Stimulated activated naive CD4-positive, alpha-beta T cell (primary cell): Measurements from ENCODE around the gene NLRP1.

ENCODE experiments used
- DNase-seq, 6 experiments: peaks; one replicate each; lab custom pipeline; 2025; lab: John Stamatoyannopoulos, UW

The NLRP1 gene

DNA sequence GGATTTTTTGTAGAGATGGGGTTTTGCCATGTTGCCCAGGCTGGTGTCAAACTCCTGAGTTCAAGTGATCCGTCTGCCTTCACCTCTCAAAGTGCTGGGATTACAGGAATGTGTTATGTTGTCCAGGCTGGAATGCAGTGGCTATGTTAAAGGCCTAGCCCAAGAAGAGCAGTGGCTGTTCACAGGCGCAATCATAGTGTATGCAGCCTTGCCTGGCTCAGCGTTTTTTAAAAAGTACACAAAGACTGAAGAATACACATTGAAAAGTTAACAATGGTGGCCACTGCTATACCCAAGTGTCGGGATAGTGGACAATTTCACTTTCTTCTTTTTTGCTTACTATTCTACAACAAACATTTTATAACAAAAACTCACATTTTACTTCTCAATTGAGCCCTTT is 105.3 kb downstream of the NLRP1 start:
- no peak for DNase-seq

DNA sequence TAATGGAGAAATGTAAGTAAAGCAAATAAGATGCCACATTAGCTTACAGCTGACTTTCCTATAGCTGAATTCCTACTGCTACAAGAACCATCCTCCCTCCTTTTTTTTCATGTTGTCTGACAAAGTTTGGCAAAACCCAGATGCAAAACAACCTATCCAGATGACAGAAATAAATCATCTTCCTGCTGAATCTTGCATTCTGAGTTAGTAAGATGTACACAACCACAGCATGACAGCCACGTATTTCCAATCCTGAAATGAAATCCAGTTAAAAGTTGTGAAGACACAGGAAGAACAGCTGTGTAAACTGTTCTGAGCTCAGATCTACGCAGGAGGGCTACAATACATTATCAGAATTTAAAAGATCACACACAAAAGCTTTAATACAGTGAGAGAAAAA is 110.4 kb downstream of the NLRP1 start:
- DNase-seq: no peak

DNA sequence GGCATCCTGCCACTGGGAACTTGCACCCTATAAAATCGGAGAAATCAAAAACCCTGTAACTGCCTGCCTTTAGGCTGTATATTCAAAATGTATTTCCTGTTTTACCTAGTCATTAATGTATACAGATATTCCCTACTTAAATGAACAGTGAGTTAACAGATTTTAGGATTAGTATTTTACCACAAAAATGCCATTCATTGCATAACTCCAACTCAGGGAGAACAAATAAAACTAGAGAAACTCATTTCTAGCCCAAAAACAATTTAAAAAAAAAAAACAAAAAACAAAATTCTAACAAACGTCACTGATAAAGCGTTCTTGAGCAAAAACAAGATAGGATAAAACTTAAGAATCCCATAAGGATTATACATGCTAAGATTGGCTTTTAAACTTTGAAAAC is 111.8 kb downstream of the NLRP1 start:
- no peak for DNase-seq

DNA sequence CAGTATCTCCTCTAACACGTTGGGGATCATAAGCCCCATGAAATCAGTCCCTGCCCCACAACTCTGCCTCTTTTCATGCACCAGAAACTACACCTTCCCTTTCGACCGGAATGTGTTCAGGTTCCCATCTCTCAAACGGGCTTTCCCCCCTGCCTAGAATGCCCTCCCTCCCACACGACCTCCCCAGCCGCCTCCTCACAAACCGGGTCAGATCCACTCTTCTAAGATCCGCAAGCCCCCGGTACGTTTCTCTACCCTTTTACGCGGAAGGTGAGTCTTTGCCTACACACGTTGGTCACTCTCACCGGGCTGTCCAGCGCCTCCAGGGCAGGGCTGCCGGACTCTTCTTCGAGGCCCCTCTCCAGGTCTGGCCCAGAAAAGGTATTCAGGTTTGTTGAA is 116.2 kb downstream of the NLRP1 start:
- peak in 2 of 6 experiments; percentile 31 to 34 for DNase-seq

DNA sequence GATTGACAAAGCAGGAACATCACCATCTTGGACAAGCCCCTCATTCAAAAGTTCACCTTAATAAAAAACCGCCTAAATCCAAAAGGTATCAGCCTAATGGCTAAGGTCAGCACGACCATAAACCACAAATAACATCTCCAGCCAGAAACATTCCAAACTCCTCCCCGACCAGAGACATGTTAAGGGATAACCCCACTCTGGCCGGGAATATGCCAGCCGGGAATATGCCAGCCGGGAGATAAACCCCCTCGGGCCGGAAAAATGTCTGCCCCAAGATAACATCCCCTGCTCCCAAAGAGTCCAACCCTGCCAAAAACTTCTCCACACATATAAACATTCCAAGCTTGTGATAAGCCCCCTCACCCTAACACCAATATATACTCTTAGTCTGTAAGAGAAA is 116.9 kb downstream of the NLRP1 start:
- no peak for DNase-seq

DNA sequence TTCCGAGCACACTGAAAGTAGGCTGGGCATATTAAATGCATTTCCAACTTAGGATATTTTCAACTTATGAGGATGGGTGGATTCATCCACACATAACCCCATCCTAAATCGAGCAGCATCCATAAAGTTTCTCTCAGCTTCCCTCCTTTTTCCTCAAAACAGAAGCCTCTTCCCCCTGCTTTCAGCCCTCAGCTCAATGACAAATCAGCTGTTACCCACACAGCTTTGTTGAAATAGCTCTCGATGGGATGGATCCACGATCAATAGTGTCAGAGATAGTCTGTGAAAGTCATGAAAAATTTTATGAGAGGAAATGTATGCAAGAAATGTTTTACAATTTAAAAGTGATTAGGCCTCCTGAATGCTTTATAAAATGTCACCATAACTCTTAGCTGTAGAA is 118.0 kb downstream of the NLRP1 start:
- no peak for DNase-seq

DNA sequence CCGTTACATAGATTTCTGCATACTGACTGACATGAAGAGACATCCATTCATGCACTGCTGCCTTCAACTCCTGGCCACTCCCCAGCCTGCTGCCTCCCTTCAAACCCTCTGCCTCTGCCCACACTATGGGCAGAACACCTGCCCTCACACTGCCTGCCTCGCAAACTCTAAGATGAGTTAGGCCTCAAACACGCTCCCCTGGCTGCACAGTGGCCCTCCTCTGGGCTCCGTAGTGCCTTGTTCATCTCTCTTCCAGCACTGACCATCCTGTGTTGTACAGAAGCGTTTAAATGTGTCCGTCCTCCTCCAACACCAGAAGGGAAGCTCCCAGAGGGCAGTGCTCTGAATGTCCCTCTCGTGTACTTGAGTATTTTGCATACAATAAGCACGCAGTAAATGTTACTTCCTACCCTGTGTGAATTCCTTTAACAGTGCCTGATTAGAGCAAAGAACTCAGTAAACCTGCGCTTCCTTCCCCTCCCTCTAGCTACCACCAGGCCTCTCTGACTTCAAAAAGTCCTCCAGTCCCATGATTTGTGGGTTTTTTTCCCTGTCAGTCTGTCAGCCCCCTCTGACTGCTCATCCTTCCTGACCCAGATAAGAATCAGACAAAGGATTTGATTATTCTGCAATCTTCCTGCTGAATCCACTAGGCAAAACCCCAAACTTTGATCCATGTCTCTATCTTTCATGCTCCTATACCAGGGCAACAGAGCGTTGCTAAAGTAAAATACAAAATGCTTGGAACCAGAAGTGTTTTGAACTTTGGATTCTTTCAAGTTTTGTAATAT is 119.4 kb downstream of the NLRP1 start:
- no peak for DNase-seq
